Uterine smooth muscle cell (primary cell): ENCODE measurements around the gene GZMA. TPM values are rescaled to one million over a fixed set of nuclear protein-coding genes. Genes with fewer than 3 reads are reported as not detected.

ENCODE experiments used
- total RNA-seq: library from RNA; depleted of rRNA; stranded (reverse); fragments of >200 nt; gene quantifications from 2 replicates; pipeline ENCODE4 v1.2.3, GENCODE V29; 2014

The GZMA gene
- total RNA-seq = not detected in 2 replicates

DNA sequence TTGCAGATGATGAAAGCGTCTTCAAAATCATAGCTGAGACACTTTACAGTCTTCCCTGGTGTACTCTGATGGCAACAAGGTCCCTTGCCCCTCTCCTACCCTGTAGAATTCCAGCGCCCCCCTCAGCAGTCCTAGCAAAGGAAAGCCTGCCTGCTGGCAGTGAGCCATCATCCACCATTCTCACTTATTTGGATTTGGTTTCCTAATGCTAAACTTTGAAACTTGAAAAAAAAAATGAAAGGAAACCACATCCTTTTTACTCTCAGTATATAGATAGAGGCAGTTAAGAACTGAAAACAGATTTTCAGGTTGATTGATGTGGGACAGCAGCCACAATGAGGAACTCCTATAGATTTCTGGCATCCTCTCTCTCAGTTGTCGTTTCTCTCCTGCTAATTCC is at the start of gene GZMA:
Gene GZMA, plus strand, starts transcription at position 299 of the 400 bp plus-strand sequence. Its CDS starts 37 bp downstream, at position 336.

Other genes starting within 250 kb of the GZMA start
- 84.6 and 212 TPM in 2 replicates for gene ESM1, start 117.1 kb upstream of the GZMA start, total RNA-seq
- 0.12 TPM in 1 of 2 replicates, not detected in the other for gene GZMK, start 78.4 kb upstream of the GZMA start, total RNA-seq
- gene GPX8, start 57.5 kb downstream of the GZMA start, total RNA-seq = 112 and 126 TPM in 2 replicates
- gene CDC20B, start 70.5 kb downstream of the GZMA start, total RNA-seq = under 0.01 and 0.22 TPM in 2 replicates
- gene MCIDAS, start 124.7 kb downstream of the GZMA start, total RNA-seq = not detected in 2 replicates
- gene CCNO, start 131.0 kb downstream of the GZMA start, total RNA-seq = 0.12 and 0.22 TPM in 2 replicates
- 38.6 and 43.3 TPM in 2 replicates for gene DHX29, start 205.0 kb downstream of the GZMA start, total RNA-seq
- gene MTREX, start 205.3 kb downstream of the GZMA start, total RNA-seq = 133 and 214 TPM in 2 replicates